ENCODE results near the gene FTO.

The FTO gene

DNA sequence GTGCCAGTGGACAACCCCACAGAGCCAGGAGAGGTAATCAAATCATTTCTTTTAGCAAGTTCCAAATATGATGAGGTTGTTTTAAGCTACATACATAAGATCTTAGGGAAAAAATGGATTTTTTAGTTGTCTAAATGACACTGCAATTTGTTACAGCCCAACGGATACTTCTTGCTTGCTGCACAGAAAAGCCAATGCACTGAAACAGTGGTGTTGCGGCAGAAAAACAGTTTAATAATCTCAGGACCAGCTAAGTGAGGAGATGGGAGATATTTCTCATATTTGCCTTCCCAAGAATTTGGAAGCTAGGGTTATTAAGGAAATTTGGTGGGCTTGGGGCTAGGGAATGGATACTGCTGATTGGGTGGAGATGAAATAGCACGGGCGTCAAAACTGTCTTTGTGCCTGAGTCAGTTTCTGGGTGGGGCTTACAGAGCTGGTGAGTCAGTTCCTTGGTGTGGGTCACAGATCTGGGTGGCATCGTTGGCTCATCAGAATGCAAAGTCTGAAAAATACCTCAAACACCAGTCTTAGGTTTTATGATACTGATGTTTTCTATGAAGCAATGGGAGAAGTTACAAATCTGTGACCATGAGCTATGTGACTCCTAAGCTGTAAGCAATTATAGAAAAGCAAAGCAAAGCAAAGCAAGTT lies 327.3 kb downstream of the FTO start:
- no peak for DNase-seq

DNA sequence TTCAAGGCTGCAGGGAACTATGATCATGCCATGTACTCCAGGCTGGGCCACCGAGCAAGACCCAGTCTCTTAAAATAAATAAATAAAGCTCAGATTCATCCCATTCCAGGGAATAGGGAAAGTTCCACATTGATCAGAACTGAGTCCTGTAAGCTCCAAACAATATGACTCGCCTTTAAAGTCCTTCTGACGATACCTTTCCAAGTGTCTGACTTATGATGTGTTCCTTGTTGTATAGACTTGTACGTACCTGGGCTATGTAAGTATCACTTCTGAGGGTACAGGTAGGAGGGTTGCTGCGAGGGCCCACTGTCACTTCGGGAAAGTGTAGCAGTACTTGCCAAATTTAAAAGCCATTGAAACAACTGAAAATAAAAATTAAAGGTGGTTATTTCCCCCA lies 329.8 kb downstream of the FTO start:
- DNase-seq = no peak

DNA sequence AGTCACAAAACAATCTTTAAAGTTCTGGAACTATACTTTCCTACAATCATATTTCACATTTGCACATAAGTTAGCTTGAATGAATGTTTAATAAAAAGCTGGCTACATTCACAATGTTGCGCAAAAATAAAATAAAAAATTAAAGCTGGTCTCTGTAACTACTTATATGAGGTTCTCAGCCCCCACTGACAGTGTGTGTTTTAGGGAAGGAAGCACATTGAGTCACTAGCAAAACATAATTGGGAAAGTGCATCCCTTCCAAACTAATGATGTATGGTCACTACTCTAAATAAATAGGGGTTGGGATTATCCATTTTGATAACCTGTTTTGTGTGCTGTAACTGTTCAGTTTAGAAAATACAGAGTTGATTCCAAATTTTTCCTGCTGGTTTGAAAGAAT lies 330.7 kb downstream of the FTO start:
- no peak for DNase-seq

DNA sequence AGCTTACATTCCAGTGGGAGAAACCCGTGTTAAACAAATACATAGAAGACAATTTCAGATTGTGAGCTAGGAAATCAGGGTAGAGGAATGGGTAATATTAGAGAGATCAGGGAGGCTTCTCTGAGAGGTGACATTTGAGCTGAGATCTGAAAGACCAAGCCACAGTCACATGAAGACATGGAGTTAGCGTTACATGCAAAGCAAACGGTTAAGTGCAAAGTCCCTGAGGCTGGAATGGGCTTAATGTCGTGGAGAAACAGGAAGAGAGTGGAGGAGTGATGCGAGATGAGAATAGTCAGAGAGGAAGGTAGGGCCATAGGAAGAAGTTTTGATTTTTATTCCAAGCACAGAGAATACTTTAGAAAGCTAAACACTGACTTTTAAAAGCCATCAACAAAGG lies 336.5 kb downstream of the FTO start:
- no peak for DNase-seq

DNA sequence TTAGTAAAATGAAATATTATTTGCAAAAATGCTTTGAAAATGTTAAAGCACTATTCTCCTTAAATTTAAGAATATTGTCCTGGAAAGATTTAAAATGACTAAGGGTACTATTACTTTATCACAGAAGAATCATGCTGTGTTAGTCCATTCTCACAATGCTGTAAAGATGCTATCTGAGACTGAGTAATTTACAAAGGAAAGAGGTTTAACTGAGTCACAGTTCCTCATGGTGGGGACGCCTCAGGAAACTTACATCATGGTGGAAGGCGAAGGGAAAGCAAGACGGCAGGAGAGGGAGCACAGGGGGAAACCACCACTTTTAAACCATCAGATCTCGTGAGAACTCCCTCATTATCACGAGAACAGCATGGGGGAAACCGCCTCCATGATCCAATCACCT lies 337.0 kb downstream of the FTO start:
- DNase-seq = no peak

DNA sequence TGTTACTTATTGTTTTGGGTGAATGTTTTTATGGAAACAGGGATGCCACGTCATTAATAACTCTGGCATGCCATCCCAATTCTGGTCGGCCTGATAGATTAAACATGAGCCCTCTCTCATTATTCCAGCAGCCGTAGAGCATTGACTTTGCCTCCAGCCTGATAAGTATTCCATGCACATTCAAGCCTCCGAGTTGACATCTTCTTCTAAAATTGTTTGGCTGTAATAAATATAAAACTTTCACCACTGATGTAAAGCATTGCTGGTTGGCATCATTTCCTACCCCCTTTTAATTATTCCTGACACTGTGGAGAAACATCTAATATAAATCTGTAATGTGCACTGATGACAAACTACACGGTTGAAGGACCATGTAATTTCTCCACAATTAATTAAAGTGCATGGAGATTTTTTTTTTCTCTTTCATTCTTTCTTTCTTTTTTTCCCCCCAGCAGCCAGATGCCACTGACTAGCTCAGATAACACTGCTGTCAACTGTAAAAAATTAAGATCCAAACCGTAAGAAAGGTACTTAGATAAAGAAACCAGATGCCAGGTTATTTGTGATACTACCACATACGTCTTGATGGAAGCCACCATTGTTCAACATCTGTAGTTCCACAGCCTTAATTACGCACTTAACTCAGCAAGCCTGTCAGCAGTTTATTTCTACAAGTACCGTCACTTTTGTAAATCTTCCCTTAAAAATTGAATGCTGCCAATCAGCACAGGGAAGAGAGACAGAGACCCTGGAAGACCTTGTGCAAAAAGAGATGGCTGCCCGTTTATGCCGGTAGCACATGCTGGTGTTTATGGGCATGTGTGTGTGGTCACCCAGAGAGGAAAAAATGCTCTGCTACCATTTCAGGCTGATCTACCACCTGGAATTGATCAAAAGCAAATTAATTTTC lies 344.9 kb downstream of the FTO start:
- no peak for DNase-seq

DNA sequence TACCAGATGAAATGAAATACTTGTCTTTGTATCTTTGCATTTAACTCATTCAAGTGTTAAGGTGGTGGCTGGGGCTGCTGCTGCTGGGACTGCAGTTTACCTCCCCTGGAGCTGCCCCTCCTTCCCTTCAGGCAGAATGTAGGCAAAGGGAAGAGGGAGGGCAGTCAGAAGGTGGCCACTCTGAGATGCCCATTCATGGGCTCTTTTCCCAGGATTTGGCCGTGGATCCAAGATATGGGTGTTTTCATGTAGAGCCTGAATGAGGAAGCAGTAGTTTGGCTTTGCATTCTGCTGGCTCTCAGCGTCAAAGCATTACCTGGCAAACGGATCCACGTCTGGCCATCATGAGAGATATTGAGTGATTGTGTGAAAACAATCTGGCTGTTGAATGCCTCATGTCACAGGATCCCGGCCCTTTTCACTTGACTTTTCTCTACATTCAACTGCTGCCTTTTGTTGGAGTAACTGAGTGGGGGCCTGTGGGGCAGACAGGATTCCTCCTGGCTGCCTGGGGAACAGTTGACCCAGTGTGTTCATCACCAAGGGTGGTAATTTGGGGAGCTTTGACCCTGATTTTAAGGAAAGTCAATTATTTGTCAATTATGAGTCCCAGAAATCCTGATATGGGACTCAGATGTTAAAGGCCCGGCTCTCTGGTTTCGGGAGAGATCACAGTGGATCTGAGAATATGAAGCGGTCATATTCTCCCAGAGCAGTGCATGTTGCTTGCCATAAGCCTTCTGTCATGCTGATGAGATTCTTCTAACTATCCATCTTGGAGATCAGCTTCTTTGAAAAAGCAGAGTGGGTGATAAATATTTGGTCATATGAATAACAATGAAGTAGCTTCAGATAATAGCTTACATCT lies 345.9 kb downstream of the FTO start:
- DNase-seq = no peak

DNA sequence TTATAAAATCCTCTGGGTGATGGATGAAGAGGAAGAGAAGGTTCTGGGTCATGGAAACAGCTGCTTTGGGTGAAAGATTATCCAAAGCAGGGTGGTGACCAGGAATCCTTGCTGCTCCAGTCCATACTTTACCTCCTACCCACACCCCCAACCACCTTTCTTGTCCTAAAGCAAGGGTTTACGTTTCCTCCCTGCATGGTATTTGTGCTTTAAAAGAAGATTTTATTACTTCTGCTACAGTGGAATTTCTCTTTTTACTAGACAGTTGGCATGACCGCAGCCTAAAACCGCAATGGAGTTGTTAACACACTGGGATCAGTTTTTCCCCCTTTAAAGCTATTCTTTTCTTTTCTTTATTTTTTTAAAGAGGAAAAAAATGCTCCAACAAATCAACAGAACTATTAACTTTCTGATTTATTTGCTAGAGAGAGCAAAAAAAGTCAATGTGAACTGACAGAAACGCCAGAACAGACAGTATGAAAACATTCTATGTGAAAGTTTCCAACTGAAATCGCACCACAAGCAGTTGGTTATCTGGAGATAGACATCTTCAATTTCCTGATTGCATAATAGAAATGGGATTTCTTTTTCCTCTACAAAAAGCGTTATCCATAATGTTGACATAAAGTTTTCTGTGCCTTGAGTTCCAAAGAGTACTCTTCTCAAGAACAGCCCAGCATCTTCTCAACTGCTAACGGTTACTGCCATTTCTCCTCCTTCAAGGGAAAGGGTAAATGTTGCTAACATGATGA lies 346.7 kb downstream of the FTO start:
- no peak for DNase-seq

DNA sequence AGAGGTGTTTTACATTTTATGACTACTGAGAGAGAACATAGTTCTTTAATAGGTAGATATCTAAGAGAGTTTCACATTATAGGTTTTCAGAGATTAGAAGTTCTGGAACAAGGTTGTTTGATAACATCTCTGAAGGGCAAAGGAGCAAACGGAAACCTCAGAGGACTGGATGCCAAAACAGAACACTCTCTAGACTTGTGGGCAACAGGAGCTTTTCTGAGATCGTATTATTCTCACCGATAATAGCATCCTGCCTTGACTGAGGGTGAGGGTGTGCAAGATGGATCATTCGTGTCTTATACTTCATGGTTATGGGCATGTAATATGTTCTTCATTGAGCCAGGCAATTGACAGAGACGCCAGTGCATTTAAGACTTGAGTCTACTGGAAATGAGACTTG lies 347.9 kb downstream of the FTO start:
- DNase-seq = no peak

DNA sequence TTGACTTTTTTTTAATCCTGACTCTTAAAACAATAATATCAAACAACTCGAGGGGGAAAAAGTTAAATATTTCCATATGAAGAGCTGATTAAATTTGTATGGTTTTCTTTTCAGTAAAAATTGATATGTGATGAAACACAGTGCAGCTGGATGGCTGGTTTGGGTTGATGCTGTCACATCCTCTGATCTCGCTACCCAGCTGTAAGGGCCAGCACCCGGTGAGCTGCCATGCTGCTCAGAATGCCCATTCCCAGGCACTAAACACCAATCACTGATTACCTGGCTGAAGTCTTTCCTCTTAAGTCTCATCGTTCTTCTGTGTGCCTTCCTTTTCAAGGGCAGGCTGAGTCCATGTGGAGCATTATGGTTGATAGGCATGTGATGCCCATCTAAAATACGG lies 348.3 kb downstream of the FTO start:
- no peak for DNase-seq

DNA sequence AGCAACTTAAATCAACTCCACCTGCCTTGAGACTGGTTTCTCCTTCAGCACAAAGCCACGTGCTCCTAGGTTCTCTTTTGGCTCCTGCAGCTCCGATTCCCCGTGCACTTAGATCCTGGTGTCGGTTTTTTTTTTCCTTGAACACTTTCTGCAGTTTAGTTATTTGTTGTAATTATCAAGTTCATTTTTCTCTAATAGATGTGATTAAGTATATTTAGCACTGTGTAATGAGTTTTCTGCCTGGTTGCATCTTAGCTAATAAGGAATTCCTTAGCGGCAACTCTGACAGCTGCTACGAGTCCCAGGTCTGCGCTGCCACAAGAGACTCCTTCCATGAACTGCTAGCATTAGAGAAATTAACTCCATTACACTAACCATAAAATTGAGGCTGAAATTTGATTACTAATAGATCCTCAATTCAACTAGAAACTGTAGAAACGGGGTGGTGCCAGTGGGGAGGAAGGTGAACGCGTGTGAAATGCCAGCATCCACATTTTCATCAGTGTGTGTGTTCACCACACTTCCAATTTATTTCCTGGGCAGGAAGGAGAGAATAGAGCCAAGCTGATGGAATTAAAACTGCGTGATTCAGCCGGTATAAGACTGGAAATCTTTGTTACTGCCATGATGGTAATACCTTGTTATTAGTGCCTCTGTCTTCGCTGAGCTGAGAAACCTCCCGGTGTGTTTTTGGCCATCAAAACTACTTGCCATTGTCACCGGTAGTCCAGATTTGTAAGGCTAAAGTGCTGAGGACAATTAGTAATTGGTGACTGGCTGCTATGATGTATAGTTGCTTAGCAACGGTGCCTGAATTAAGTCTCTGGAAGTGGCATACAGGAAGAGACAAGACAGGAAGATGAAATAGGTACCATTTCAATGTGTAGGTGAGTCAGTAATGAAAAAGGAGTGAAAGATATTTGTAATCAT lies 350.2 kb downstream of the FTO start:
- DNase-seq = no peak

DNA sequence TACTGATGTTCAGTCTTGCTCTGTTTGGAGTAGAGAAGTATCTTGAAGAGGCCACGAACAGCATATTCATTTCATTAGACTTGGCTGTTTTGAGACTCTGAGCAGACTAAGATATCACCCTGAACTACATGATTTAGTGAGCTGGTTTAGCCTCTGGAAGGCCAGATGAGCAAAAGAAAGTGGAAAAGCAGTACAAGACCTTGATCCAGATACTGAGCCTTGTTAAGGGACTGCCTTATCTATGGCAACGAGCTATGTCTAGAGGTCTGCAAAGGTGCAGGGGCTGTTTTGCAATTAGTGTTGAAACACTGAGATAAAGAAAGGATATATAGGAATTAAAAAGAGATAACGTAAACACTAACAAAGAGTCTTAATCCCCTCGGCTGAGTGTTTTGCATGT lies 351.2 kb downstream of the FTO start:
- DNase-seq = no peak

DNA sequence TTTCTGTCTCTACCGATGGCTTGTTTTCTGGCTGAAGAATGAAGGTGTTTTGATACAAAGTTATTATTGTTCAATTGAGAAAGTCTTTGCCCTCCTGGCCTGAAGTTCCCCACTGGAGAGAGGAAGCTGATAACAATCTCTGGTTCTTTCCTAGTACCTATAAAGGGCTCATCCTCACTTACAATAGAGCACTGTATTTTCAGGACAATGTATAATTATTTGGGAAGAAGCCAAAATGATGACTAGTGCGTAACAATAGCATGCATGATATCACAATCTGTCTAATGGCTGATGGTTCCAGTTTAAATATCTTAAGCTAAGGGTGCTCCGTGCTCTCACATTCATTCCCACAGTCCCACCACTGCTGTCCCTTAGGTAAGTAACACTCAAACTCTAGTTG lies 351.9 kb downstream of the FTO start:
- DNase-seq = no peak

DNA sequence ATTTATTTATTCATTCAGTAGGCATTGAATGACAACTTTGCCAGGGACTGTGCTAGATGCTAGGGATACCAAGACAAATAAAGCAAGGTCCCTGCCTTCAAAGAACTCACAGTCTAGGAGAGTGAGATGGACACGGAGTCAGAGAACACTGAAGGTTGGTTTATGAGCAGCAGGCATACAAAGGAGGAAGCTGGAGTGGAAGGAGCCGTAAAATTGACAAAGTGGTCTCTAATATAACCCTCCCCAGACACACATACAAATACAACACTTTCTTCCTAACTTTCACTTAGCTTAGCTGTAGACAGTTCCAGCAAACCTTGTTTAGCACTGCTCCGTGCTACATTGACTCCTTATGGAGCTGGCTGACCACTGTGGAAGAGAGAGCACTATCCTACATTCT lies 353.0 kb downstream of the FTO start:
- no peak for DNase-seq

DNA sequence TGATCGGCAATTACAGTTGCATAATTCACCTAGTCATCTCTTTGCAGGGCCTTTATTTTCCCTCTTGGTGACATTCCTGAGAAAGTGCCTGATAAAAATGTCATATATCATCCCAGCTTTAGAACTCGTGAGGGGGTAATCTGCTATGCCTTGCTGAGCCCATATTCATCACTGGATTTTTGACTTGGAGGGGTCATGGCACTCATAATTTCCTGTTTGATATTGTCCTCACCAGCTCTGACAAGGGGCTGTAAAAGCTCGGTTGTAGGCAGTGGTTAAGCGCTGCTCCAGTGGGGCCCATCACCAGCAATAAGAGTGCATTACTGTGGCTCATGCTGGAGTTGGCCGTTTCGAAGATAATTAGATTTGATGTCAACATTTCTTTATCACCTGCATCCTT lies 355.4 kb downstream of the FTO start:
- no peak for DNase-seq

DNA sequence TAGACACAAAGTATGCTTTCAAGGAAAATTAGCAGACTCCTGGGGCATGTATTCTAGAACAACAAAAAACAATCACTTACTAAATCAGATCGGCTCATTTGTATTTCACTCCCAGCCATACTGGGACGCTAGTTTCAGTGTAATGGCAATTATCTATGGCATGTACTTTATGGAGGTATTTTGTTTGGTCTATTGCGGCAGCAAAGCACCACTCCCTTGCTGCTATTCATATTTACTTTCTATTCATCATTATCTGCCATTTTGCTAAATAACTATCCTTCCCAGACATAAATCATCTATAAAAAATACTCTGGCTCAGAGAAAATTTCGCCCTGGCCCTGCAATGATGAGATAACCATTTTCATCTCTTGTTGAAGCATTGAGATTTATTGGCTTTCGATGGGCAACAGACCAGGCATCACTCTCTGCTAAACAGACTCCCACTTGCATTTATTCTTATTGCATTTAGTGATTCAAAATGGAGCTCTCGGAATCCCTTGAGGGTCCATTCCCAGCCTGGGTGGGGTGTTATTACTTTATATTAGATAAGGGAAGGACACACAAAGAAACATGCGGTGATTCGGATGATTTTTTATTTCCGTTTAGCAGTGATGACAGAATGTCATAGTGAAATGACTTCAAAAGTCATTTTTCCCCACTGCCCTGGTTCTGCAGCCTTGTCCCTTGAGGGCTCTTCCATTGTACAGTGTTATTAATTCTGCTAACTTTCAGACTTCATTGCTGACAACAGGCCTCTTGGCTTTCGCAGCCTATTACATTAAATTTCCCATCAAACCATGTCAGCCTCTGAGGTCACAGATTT lies 356.9 kb downstream of the FTO start:
- no peak for DNase-seq

DNA sequence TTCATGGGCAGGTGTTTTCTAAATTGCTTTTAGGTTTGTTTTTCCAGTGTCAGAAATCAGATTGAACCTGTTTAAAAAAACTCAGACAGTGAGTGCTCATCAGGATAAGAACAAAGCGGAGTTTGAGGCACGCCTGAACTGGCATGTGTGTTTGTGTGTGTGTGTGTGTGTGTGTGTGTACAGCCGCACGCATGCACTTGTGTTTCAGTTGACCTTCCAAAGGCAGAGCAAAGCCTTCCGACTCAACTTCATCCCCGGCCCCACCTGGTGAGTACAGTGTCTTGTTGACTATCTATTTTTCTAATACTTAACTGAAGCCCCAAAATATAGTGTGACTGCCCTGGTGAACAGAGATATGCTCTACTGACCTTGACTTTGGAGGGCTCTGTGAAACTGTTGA lies 357.5 kb downstream of the FTO start:
- DNase-seq = no peak

DNA sequence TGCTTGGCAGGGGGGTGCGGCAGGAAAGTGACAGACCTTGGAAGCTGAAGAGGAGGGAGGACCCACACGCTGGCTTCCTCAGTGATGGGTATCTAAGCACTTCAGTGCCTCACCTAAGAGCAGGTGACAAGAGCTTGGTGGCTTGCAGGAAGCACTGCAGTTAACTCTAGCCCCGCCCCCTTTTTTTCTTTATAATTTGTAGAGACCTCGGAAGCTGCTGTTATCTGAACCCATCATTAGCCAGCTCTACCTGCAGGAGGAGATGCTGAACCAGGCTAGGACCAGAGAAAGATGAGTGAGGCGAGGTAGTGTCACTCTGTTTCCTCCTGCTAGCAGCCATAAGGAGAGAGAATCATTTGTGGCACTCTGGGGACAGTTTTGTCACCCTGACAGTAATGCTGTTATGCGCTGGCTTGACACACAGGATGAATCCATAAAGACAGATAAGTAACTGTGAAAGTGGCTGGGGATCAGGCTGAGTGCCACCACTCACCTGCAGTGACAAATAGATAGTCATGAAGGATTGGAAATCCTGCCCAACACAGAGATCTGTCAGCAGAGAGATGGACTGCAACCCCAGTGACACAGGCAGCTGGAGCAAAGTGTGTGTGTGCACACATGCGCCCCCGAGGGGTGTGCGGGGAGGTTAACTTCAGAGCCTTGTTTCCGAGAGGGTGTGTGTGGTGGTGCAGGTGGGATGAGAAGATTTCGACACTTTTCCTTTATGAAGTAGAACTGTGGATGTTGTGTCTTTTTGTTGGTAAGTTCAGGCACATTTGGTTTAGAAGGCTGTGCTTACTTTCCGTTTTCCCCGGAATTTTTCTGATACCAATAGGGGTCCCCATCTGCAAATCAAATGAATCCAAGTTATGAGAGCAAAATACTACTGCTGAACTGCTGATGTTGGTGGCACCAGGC lies 358.7 kb downstream of the FTO start:
- no peak for DNase-seq

DNA sequence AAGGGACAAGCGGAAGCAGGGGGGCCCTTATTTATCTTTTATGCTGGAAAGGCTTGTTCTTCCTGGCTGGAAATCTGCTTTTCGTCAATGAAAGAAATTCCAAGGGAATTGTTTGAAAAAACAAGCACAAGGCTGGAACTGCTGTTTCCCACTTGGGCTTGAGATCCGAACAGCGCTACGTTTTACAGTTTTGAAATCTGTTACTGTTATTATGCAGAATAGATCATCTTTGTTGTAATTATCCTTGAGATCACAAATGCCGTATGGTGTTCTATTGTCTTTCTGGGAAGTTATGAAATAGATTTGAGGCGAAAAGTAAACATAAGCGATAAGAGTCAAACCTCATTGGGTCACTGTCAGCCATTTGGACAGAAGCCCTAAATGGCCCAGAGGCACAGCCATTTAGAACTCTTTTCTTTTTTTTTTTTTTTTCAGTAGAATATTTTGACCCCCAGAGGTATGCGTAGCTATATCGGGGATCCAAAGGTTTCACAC lies 359.4 kb downstream of the FTO start:
- DNase-seq = no peak
